Right lobe of liver (tissue), 4 donors: ENCODE measurements around the gene ARF1.

Source experiments
- CTCF ChIP-seq, 4 donors: fragments of 200-600 bp in 3 of 4; fragments of 450-650 bp in 1 of 4; IDR thresholded peaks; one replicate each; pipeline versions ENCODE4 v1.5.1 to v1.8.0; 2016 to 2022; ENCODE audit warnings: antibody characterized with exemption in 4 of 4, mild to moderate bottlenecking in 2 of 4
- POLR2A ChIP-seq: fragments of 450-650 bp; IDR thresholded peaks from one replicate; pipeline ENCODE4 v1.6.1; 2017; ENCODE audit warnings: antibody characterized with exemption, mild to moderate bottlenecking
- donor health status: DM: no; HTN: no; CAD: no.
- donor health status: DM: no; HTN: no; CAD: no.
- donor health status: DM: no; HTN: yes; CAD: no.

GRCh38 chr1:228034954-228035837 is 47.3 kb upstream of the ARF1 start:
- no peak for TF ChIP-seq CTCF (IDR thresholded peaks at IDR 0.05)
- TF ChIP-seq POLR2A = no peak
